ENCODE data around the gene ERMN. TPM values are rescaled to one million over a fixed set of nuclear protein-coding genes. Genes with fewer than 3 reads are reported as not detected.

Gene ERMN
- total and polyA plus RNA-seq, 2 experiments from 2014 or later: not detected

- 48 to 53% methylated on average over 2 of the region's 2 CpGs for WGBS, 2 experiments (ENCODE audit: low coverage in 1 of 2, low lambda C conversion rate in 2 of 2, missing lambda C conversion rate in 2 of 2)
- Histone ChIP-seq H3K4me2 (ENCODE audit: unreplicated experiment) (no peak overlapping the region), H4K20me1 (ENCODE audit: insufficient read depth) (no peaks in the 10 kb centered on the region), H3K79me2 (ENCODE audit: insufficient read depth) (no peaks in the 10 kb centered on the region), H3K9me3 (ENCODE audit: low read depth) (no peaks in the 10 kb centered on the region), H3K27ac (no peak overlapping the region), H3K9me2 (ENCODE audit: insufficient read depth) (no peaks in the 10 kb centered on the region), H3K36me3 (ENCODE audit: low read depth) (peaks cover 15% of the 10 kb centered on the region; the same call in 1 of the 2 replicates), H2AFZ (no peak overlapping the region), H3K27me3 (replicated peaks; ENCODE audit: insufficient read depth) (no peaks in the 10 kb centered on the region), H3K9ac (no peak overlapping the region), H3K4me3 (no peak overlapping the region), H3F3A (ENCODE audit: insufficient read depth) (peaks cover 55% of the 10 kb centered on the region), H3K4me1 (ENCODE audit: insufficient read depth) (peaks cover 33% of the 10 kb centered on the region)
- TF ChIP-seq EZH2 (IDR thresholded peaks at IDR 0.05; ENCODE audit: insufficient read depth, poor library complexity, severe bottlenecking) (no peak), EZH2phosphoT487 (IDR thresholded peaks at IDR 0.05; ENCODE audit: insufficient read depth, low read depth) (no peak)
- in situ Hi-C loops (cut with MboI): no loop called here
- no peak for DNase-seq
These were observed 22.0 kb downstream of the ERMN start for GRCh38 chr2:157303612-157304011.

- H3K36me3 ChIP-seq (ENCODE audit: low read depth): peaks cover 15% of the 10 kb centered on the region; the same call in 1 of the 2 replicates
- no peaks in the 10 kb centered on the region for H3K79me2 ChIP-seq (ENCODE audit: insufficient read depth)
- no peak overlapping the region for H3K4me2 ChIP-seq (ENCODE audit: unreplicated experiment)
- H3K9me3 ChIP-seq (ENCODE audit: low read depth): no peaks in the 10 kb centered on the region
- 38 to 41% methylated on average over 9 of the region's 9 CpGs for WGBS, 2 experiments (ENCODE audit: low coverage in 1 of 2, low lambda C conversion rate in 2 of 2, missing lambda C conversion rate in 2 of 2)
- no peak overlapping the region for H2AFZ ChIP-seq
- H3K4me3 ChIP-seq: no peak overlapping the region
- no peak overlapping the region for H3K27ac ChIP-seq
- TF ChIP-seq EZH2 (IDR thresholded peaks at IDR 0.05; ENCODE audit: insufficient read depth, poor library complexity, severe bottlenecking) (no peak), EZH2phosphoT487 (IDR thresholded peaks at IDR 0.05; ENCODE audit: insufficient read depth, low read depth) (no peak)
- H3K9me2 ChIP-seq (ENCODE audit: insufficient read depth): no peaks in the 10 kb centered on the region
- DNase-seq: peak; percentile 81
- peaks cover 33% of the 10 kb centered on the region for H3K4me1 ChIP-seq (ENCODE audit: insufficient read depth)
- peaks cover 55% of the 10 kb centered on the region for H3F3A ChIP-seq (ENCODE audit: insufficient read depth)
- H3K9ac ChIP-seq: no peak overlapping the region
- no peaks in the 10 kb centered on the region for H4K20me1 ChIP-seq (ENCODE audit: insufficient read depth)
- in situ Hi-C loops (cut with MboI): no loop called here
- no peaks in the 10 kb centered on the region for H3K27me3 ChIP-seq (replicated peaks; ENCODE audit: insufficient read depth)
These were observed 23.0 kb downstream of the ERMN start for GRCh38 chr2:157302492-157303099.

GRCh38 chr2:157301307-157301706 lies 24.3 kb downstream of the ERMN start:
- WGBS, 2 experiments (ENCODE audit: low coverage in 1 of 2, low lambda C conversion rate in 2 of 2, missing lambda C conversion rate in 2 of 2): 93 to 98% methylated on average over 2 of the region's 2 CpGs
- in situ Hi-C loops (cut with MboI): no loop called here
- Histone ChIP-seq H3F3A (ENCODE audit: insufficient read depth) (peaks cover 50% of the 10 kb centered on the region), H3K9me2 (ENCODE audit: insufficient read depth) (no peaks in the 10 kb centered on the region), H3K4me2 (ENCODE audit: unreplicated experiment) (no peak overlapping the region), H3K9me3 (ENCODE audit: low read depth) (no peaks in the 10 kb centered on the region), H3K9ac (no peak overlapping the region), H4K20me1 (ENCODE audit: insufficient read depth) (no peaks in the 10 kb centered on the region), H3K4me1 (ENCODE audit: insufficient read depth) (peaks cover 24% of the 10 kb centered on the region), H3K27ac (no peak overlapping the region), H3K36me3 (ENCODE audit: low read depth) (peaks cover 22% of the 10 kb centered on the region), H3K79me2 (ENCODE audit: insufficient read depth) (no peaks in the 10 kb centered on the region), H2AFZ (no peak overlapping the region), H3K27me3 (replicated peaks; ENCODE audit: insufficient read depth) (no peaks in the 10 kb centered on the region), H3K4me3 (no peak overlapping the region)
- TF ChIP-seq EZH2phosphoT487 (IDR thresholded peaks at IDR 0.05; ENCODE audit: insufficient read depth, low read depth) (no peak), EZH2 (IDR thresholded peaks at IDR 0.05; ENCODE audit: insufficient read depth, poor library complexity, severe bottlenecking) (no peak)
- no peak for DNase-seq

- WGBS, 2 experiments (ENCODE audit: low coverage in 1 of 2, low lambda C conversion rate in 2 of 2, missing lambda C conversion rate in 2 of 2): 98% methylated on average over 4 of the region's 4 CpGs
- Histone ChIP-seq H3K4me1 (ENCODE audit: insufficient read depth) (no peaks in the 10 kb centered on the region), H3K79me2 (ENCODE audit: insufficient read depth) (no peaks in the 10 kb centered on the region), H3K9ac (no peak overlapping the region), H2AFZ (no peak overlapping the region), H3K27me3 (replicated peaks; ENCODE audit: insufficient read depth) (no peaks in the 10 kb centered on the region), H3K27ac (no peak overlapping the region), H4K20me1 (ENCODE audit: insufficient read depth) (no peaks in the 10 kb centered on the region), H3K4me2 (ENCODE audit: unreplicated experiment) (no peak overlapping the region), H3K9me2 (ENCODE audit: insufficient read depth) (no peaks in the 10 kb centered on the region), H3F3A (ENCODE audit: insufficient read depth) (peaks cover 23% of the 10 kb centered on the region), H3K4me3 (no peak overlapping the region), H3K9me3 (ENCODE audit: low read depth) (no peaks in the 10 kb centered on the region), H3K36me3 (ENCODE audit: low read depth) (peaks cover 35% of the 10 kb centered on the region)
- no peak for TF ChIP-seq EZH2 (IDR thresholded peaks at IDR 0.05; ENCODE audit: insufficient read depth, poor library complexity, severe bottlenecking)
- no peak for DNase-seq
- in situ Hi-C loops (cut with MboI): no loop called here
These were observed 28.7 kb downstream of the ERMN start for GRCh38 chr2:157296958-157297357.
